Heart left ventricle (tissue), 16 donors: ENCODE data around the gene IL6R. TPM values are rescaled to one million over a fixed set of nuclear protein-coding genes. Genes with fewer than 3 reads are reported as not detected.

ENCODE experiments used
- ATAC-seq, 4 donors: fragments of 200-7000 bp; cut with Tn5 transposase; one replicate each; pipeline ENCODE4 v1.9.1; 2020 to 2022; ENCODE audit warnings: moderate library complexity in 4 of 4, mild to moderate bottlenecking in 3 of 4, moderate number of reproducible peaks in 1 of 4
- DNase-seq, 5 donors: peaks; one replicate each; pipeline ENCODE4 v3.0.0-alpha.2; 2020
- H3K27ac ChIP-seq, 12 donors: fragments of 200-600 bp; sonication (generic) in 4 of 12; one replicate each; pipeline versions ENCODE4 v1.5.0 to v1.8.0; 2016 to 2022; ENCODE audit warnings: mild to moderate bottlenecking in 2 of 12
- H3K27me3 ChIP-seq, 9 donors: fragments of 200-600 bp; sonication (generic) in 2 of 9; one replicate each; pipeline versions ENCODE4 v1.5.1 to v1.8.0; 2016 to 2022; ENCODE audit warnings: mild to moderate bottlenecking in 3 of 9
- H3K36me3 ChIP-seq, 9 donors: fragments of 200-600 bp; sonication (generic) in 2 of 9; one replicate each; pipeline versions ENCODE4 v1.5.0 to v1.8.0; 2018 to 2022; ENCODE audit warnings: mild to moderate bottlenecking in 2 of 9
- H3K4me1 ChIP-seq, 12 donors: fragments of 200-600 bp; sonication (generic) in 4 of 12; one replicate each; pipeline versions ENCODE4 v1.5.0 to v1.8.0; 2016 to 2022; ENCODE audit warnings: mild to moderate bottlenecking in 3 of 12
- H3K4me3 ChIP-seq, 12 donors: fragments of 200-600 bp; sonication (generic) in 4 of 12; one replicate each; pipeline versions ENCODE4 v1.5.0 to v1.8.0; 2017 to 2022; ENCODE audit warnings: mild to moderate bottlenecking in 9 of 12, moderate library complexity in 4 of 12
- H3K9me3 ChIP-seq, 12 donors: fragments of 200-600 bp; sonication (generic) in 4 of 12; one replicate each; pipeline versions ENCODE4 v1.5.0 to v1.8.0; 2016 to 2022; ENCODE audit warnings: mild to moderate bottlenecking in 1 of 12
- POLR2A ChIP-seq, 2 donors: fragments of 450-650 bp; IDR thresholded peaks; one replicate each; pipeline ENCODE4 v1.6.1; 2017; ENCODE audit warnings: antibody characterized with exemption in 2 of 2, mild to moderate bottlenecking in 2 of 2, moderate library complexity in 2 of 2
- WGBS, 4 donors: extraction: QIAGEN DNeasy Blood & Tissue Kit in 2 of 4; methylation state at CpG; one replicate each; pipeline versions ENCODE4 v1.1.5 to v1.1.7; 2013 to 2018; 5-methylcytosine and 5-hydroxymethylcytosine counted together
- intact Hi-C, 10 donors: fragments of 100-400 bp; cut with DNase I; formaldehyde crosslinking; loops; one replicate each; pipeline versions ENCODE4 v1.11.1 to v1.14.2; 2022
- polyA plus RNA-seq, 2 donors: library from polyadenylated mRNA; stranded (reverse); fragments of 200-250 nt; gene quantifications; one replicate each; pipeline ENCODE4 v1.2.3, GENCODE V29; 2013
- total RNA-seq, 9 donors: library from RNA; depleted of rRNA in 2 of 9; stranded (reverse); fragments of >200 nt in 2 of 9; fragmentation: NEBNext Ultra II Directional in 3 of 9; extraction: Animal tissue kit (Norgen Biotek cat#: 25700) in 3 of 9; gene quantifications; one replicate each; pipeline versions ENCODE4 v1.1.0 to v1.2.4, GENCODE V29; 2016 to 2023
- TF ChIP-seq, protein P1 (sequence below), 12 donors: fragments of 200-600 bp; sonication (generic) in 4 of 12; IDR thresholded peaks; one replicate each; pipeline versions ENCODE4 v1.5.0 to v1.8.0; 2018 to 2022; ENCODE audit warnings: antibody characterized with exemption in 12 of 12, mild to moderate bottlenecking in 5 of 12
- donor health status: ischemic (EF 13 %, LVEDD 7.1; RV severe dilation, severe dysfunction).
- donor health status: healthy with polysubstance abuse.
- donor health status: DM: no; HTN: yes; CAD: no.
- donor health status: DM: no; HTN: no; CAD: no.
- donor health status: ischemic (EF 25% LVEDD 6.9; RV normal size, moderate dysfunction).
- donor health status: ischemic (EF 25% LVEDD 5.7; RV mildly dilated, moderate dysfunction).
- donor health status: healthy.
- donor health status: DM: yes; HTN: yes; CAD: no.
- donor health status: ischemic (EF 35%, LVEDD 5.7; RV mildly dilated, moderate dysfunction).
- donor health status: nonischemic (EF 11% LVEDD 7.7; RV severe dilation, severe dysfunction).
- donor health status: DM: yes; HTN: yes; CAD: no.
- donor health status: PGD.
- donor health status: ischemic (EF 29% LVEDD 5.4; RV normal size, mild dysfunction).
- donor health status: nonischemic (EF 23%, LVEDD 6.1; RV moderate dilation, normal function).

IL6R gene
- total and polyA plus RNA-seq, 11 donors, result 3.4 to 26.6 (median 10.6) TPM

DNA sequence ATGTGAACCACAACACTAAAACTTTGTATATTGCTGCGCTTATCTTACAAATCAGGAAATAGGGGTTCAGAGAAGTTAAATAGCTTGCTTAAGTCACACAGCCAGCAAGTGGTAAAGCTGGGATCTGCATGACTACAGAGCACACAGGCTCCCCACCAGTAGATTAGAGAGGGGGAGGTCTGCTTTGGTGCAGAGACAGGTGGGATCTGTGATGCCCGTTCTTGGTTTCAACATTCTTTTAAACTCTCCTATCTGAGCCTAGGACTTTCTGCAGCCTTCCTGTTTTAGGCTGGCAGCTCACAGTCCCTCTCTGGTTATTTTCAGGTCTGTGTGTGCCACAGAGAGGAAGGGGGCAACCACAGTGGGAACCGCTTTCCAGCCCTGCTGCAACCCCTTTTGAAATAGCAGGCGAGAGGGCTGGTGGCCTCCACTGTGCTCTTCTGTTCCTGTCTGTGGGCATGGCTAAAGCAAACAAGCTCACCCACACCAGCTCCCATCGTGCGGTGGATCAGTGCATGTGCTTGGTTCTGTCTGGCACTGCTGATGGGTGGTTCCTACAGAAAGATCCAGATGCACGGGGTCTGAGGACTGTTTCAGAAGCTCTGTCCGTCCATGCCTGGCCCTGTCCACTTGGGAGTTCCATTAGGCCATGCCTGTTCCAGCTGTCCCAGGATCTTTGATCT, 1.7 kb upstream of the IL6R start:
- no peaks in the 10 kb centered on the region for H3K9me3 ChIP-seq
- DNase-seq (no peak), ATAC-seq (no peak)
- intact Hi-C loops, result loop anchor here in 4 of 10 donors (5.0 to 10.0 kb wide), 3 partner anchors 51 to 151 kb away; partner anchors contain the start of gene UBE2Q1 (in 1 of the 4)
- no peaks in the 10 kb centered on the region for H3K36me3 ChIP-seq
- WGBS, 4 donors, result 77 to 96% (median 89%) methylated on average over 7 to 8 of the region's 8 CpGs
- H3K27ac ChIP-seq, result peak overlapping the region in 1 of 12 donors; percentile 40
- TF ChIP-seq, protein P1, sequence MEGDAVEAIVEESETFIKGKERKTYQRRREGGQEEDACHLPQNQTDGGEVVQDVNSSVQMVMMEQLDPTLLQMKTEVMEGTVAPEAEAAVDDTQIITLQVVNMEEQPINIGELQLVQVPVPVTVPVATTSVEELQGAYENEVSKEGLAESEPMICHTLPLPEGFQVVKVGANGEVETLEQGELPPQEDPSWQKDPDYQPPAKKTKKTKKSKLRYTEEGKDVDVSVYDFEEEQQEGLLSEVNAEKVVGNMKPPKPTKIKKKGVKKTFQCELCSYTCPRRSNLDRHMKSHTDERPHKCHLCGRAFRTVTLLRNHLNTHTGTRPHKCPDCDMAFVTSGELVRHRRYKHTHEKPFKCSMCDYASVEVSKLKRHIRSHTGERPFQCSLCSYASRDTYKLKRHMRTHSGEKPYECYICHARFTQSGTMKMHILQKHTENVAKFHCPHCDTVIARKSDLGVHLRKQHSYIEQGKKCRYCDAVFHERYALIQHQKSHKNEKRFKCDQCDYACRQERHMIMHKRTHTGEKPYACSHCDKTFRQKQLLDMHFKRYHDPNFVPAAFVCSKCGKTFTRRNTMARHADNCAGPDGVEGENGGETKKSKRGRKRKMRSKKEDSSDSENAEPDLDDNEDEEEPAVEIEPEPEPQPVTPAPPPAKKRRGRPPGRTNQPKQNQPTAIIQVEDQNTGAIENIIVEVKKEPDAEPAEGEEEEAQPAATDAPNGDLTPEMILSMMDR (IDR thresholded peaks at IDR 0.05), result no peak
- no peak for TF ChIP-seq POLR2A (IDR thresholded peaks at IDR 0.05)
- H3K4me3 ChIP-seq, result no peak overlapping the region
- no peaks in the 10 kb centered on the region for H3K27me3 ChIP-seq
- H3K4me1 ChIP-seq, result peaks cover 0 to 79% (median 31%) of the 10 kb centered on the region in 12 donors

DNA sequence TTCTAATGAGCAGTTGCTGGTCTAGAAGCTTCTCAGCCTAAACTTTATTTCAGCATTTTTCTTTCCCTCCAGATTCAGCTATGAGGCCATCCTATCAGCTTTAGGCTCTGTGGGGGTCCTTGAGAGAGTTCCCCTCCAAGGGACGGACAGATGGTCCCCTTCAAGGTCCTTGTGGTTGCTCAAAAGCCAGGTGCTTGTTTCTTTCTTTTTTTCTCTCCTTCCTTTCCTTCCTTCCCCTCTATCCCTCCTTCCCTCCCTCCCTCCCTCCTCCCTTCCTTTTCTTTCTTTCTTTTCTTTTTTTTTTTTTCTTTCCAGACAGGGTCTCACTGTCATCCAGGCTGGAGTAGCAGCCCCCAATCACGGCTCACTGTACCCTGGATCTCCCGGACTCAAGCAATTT, 1.2 kb upstream of the IL6R start:
- no peaks in the 10 kb centered on the region for H3K9me3 ChIP-seq
- intact Hi-C loops, result loop anchor here in 5 of 10 donors (2.0 to 10.0 kb wide), 4 partner anchors 31 to 151 kb away; partner anchors contain the start of gene UBE2Q1 (in 1 of the 5)
- WGBS, 4 donors, result 83 to 96% (median 94%) methylated on average over 3 of the region's 3 CpGs
- TF ChIP-seq POLR2A (IDR thresholded peaks at IDR 0.05), result no peak
- TF ChIP-seq, protein P1 (IDR thresholded peaks at IDR 0.05), result no peak
- DNase-seq (no peak), ATAC-seq (no peak)
- peaks cover 0 to 85% (median 34%) of the 10 kb centered on the region in 12 donors for H3K4me1 ChIP-seq
- H3K4me3 ChIP-seq, result no peak overlapping the region
- H3K27ac ChIP-seq, result peak overlapping the region in 1 of 12 donors; percentile 40
- no peaks in the 10 kb centered on the region for H3K36me3 ChIP-seq
- no peaks in the 10 kb centered on the region for H3K27me3 ChIP-seq

DNA sequence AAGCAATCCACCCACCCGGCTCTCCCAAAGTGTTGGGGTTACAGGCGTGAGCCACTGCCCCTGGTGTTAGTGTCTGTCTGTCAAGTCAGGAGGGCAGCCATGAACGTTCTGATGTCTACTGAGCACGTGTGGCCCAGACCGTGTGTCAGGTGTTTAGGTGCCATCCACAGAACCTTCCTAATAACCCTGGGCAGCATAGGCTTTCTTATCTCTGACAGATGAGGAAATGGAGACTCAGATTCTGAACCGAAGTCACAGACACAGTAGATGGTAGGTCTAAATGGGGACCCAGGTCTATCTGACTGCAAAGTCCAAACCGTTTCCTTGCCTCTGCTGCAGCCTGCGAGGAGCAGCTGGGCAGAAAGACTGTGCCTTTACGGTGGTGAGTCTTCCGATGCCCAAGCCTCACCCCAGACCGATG, 622 bp upstream of the IL6R start:
- intact Hi-C loops, result loop anchor here in 5 of 10 donors (2.0 to 10.0 kb wide), 4 partner anchors 30 to 150 kb away; partner anchors contain the start of gene UBE2Q1 (in 1 of the 5)
- no peak for ATAC-seq
- Histone ChIP-seq H3K4me1 (peaks cover 0 to 90% (median 37%) of the 10 kb centered on the region in 12 donors), H3K27ac (peak overlapping the region in 11 of 12 donors; percentile 91 to 99 (median 94)), H3K27me3 (no peaks in the 10 kb centered on the region), H3K9me3 (no peaks in the 10 kb centered on the region), H3K4me3 (peak overlapping the region in 11 of 12 donors; percentile 56 to 81 (median 73)), H3K36me3 (no peaks in the 10 kb centered on the region)
- WGBS, 4 donors, result 53 to 63% (median 56%) methylated on average over 7 to 11 of the region's 11 CpGs
- DNase-seq, result no peak
- TF ChIP-seq, protein P1 (IDR thresholded peaks at IDR 0.05), result no peak
- TF ChIP-seq POLR2A (IDR thresholded peaks at IDR 0.05), result no peak
